ENCODE data around the gene C22orf23. TPM values are rescaled to one million over a fixed set of nuclear protein-coding genes. Genes with fewer than 3 reads are reported as not detected.

The C22orf23 gene
- total and polyA plus RNA-seq, 10 of the 15 experiments (the other 5 are each of a cell fraction or from before 2014, with no cell fraction given) = 0.04 to 0.38 (median 0.11) TPM; not detected in 5

GRCh38 chr22:37989146-37990045 lies 36.0 kb upstream of the C22orf23 start:
- CTCF ChIA-PET = no interaction called here
- ATAC-seq (no peak), DNase-seq (ENCODE audit: low read depth, low spot score) (no peak), FAIRE-seq (no peak)
- Histone ChIP-seq H3K4me3 (no peak overlapping the region), H3K27ac (ENCODE audit: control insufficient read depth, insufficient read depth) (no peak overlapping the region), H4K20me1 (ENCODE audit: control insufficient read depth, insufficient read depth) (no peaks in the 10 kb centered on the region), H3K9me3 (replicated peaks; ENCODE audit: control insufficient read depth, insufficient read depth, low read length) (no peaks in the 10 kb centered on the region), H2AFZ (ENCODE audit: control insufficient read depth, low read depth, low read length) (no peak overlapping the region), H3K4me2 (ENCODE audit: control insufficient read depth, insufficient read depth) (no peak overlapping the region), H3K27me3 (replicated peaks in 1 of 2; ENCODE audit: control insufficient read depth in 2 of 2, insufficient read depth in 2 of 2, low read length in 1 of 2) (no peaks in the 10 kb centered on the region), H3K9ac (ENCODE audit: control insufficient read depth, insufficient read depth, low read length) (no peak overlapping the region), H3K4me1 (ENCODE audit: control insufficient read depth, insufficient read depth, low read length) (no peaks in the 10 kb centered on the region), H3K79me2 (ENCODE audit: control insufficient read depth, insufficient read depth, low read length) (no peaks in the 10 kb centered on the region), H3K36me3 (ENCODE audit: control insufficient read depth in 2 of 2, insufficient read depth in 2 of 2, low read length in 1 of 2) (no peaks in the 10 kb centered on the region)
- in situ Hi-C loops (cut with MboI) = no loop called here
- POLR2A ChIA-PET = no interaction called here
- TF ChIP-seq TBL1XR1 (IDR thresholded peaks at IDR 0.05; ENCODE audit: low read depth, low read length) (no peak), CHD2 (IDR thresholded peaks at IDR 0.05; ENCODE audit: borderline replicate concordance, low read depth, low read length) (no peak), WRNIP1 (IDR thresholded peaks at IDR 0.05; ENCODE audit: borderline replicate concordance, low read depth, low read length) (no peak), BACH1 (IDR thresholded peaks at IDR 0.05; ENCODE audit: borderline replicate concordance) (no peak), ATF2 (IDR thresholded peaks at IDR 0.05; ENCODE audit: low read length) (no peak), STAT1 (conservative IDR thresholded peaks at IDR 0.05) (no peak)
- SMC1A ChIA-PET (ENCODE audit: uncharacterized antibody, unreplicated experiment) = no interaction called here
- 56% methylated on average over 14 of the region's 14 CpGs for WGBS (ENCODE audit: insufficient coverage, insufficient replicate concordance, low lambda C conversion rate, missing lambda C conversion rate)
- RAD21 ChIA-PET (ENCODE audit: unreplicated experiment) = no interaction called here
- no TSS peak for BruUV-seq (replicated peaks)
- intact Hi-C loops (cut with micrococcal nuclease; ENCODE audit: unreplicated experiment) = no loop called here

Measured in GM12878 (cell line).